Peyer's patch (tissue), 4 donors: ENCODE data around the gene GALNT17.

ENCODE experiments used
- POLR2A ChIP-seq, 2 donors: fragments of 450-650 bp; IDR thresholded peaks; one replicate each; pipeline ENCODE4 v1.5.1; 2017; ENCODE audit warnings: antibody characterized with exemption in 2 of 2, mild to moderate bottlenecking in 2 of 2, moderate library complexity in 2 of 2
- TF ChIP-seq, protein P1 (sequence below), 6 experiments: fragments of 450-650 bp in 4 of 6; fragments of 200-600 bp in 2 of 6; sonication (generic) in 1 of 6; IDR thresholded peaks; one replicate each; pipeline ENCODE4 v1.5.1; 2017 to 2019; ENCODE audit warnings: antibody characterized with exemption in 6 of 6, mild to moderate bottlenecking in 3 of 6, moderate library complexity in 1 of 6

GRCh38 chr7:71137479-71137878, 5.5 kb downstream of the GALNT17 start:
- TF ChIP-seq, protein P1, sequence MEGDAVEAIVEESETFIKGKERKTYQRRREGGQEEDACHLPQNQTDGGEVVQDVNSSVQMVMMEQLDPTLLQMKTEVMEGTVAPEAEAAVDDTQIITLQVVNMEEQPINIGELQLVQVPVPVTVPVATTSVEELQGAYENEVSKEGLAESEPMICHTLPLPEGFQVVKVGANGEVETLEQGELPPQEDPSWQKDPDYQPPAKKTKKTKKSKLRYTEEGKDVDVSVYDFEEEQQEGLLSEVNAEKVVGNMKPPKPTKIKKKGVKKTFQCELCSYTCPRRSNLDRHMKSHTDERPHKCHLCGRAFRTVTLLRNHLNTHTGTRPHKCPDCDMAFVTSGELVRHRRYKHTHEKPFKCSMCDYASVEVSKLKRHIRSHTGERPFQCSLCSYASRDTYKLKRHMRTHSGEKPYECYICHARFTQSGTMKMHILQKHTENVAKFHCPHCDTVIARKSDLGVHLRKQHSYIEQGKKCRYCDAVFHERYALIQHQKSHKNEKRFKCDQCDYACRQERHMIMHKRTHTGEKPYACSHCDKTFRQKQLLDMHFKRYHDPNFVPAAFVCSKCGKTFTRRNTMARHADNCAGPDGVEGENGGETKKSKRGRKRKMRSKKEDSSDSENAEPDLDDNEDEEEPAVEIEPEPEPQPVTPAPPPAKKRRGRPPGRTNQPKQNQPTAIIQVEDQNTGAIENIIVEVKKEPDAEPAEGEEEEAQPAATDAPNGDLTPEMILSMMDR (IDR thresholded peaks at IDR 0.05): no peak
- no peak for TF ChIP-seq POLR2A (IDR thresholded peaks at IDR 0.05)
